MM.1S (cell line): Measurements from ENCODE around the gene SPOCK3.
A peak's percentile ranks its signal among the peaks of the same experiment; 100 is the strongest.
"Not testable (repeated sequence)": the region's sequence is repeated elsewhere in the genome, so short reads cannot be mapped to it uniquely, and the experiment has no call there.

ENCODE experiments used
- DNase-seq: peaks from one replicate; pipeline ENCODE4 v3.0.0-alpha.2; 2015
- H2AFZ ChIP-seq: fragments of 300-600 bp; sonication (generic); 2 replicates; pipeline ENCODE4 v1.6.0; 2016; ENCODE audit warnings: antibody characterized with exemption, low read length
- H3F3A ChIP-seq: fragments of 300-600 bp; sonication (generic); 2 replicates; pipeline ENCODE4 v1.6.1; 2016; ENCODE audit warnings: mild to moderate bottlenecking, antibody characterized with exemption, low read length, moderate library complexity, mixed read lengths; ENCODE audit not compliant: insufficient read depth
- H3K27ac ChIP-seq: fragments of 300-600 bp; sonication (generic); 2 replicates; pipeline ENCODE4 v1.5.1; 2016; ENCODE audit warnings: mild to moderate bottlenecking, low read length
- H3K27me3 ChIP-seq: fragments of 300-600 bp; sonication (generic); replicated peaks from 2 replicates; pipeline ENCODE4 v1.6.0; 2016; ENCODE audit warnings: low read length; ENCODE audit not compliant: insufficient read depth
- H3K36me3 ChIP-seq: fragments of 300-600 bp; sonication (generic); replicated peaks from 2 replicates; pipeline ENCODE4 v1.6.1; 2016; ENCODE audit warnings: mild to moderate bottlenecking, low read length, mixed read lengths; ENCODE audit not compliant: insufficient read depth
- H3K4me1 ChIP-seq: fragments of 300-600 bp; sonication (generic); 2 replicates; pipeline ENCODE4 v1.6.1; 2016; ENCODE audit warnings: low read length, mixed read lengths
- H3K4me2 ChIP-seq: fragments of 300-600 bp; sonication (generic); 2 replicates; pipeline ENCODE4 v1.6.0; 2016; ENCODE audit warnings: low read depth, low read length
- H3K4me3 ChIP-seq: fragments of 300-600 bp; sonication (generic); 2 replicates; pipeline ENCODE4 v1.5.1; 2016; ENCODE audit warnings: low read length, mixed read lengths
- H3K79me2 ChIP-seq: fragments of 300-600 bp; sonication (generic); 2 replicates; pipeline ENCODE4 v1.6.1; 2016; ENCODE audit warnings: mixed run types, low read length, mixed read lengths
- H3K9ac ChIP-seq: fragments of 300-600 bp; sonication (generic); 2 replicates; pipeline ENCODE4 v1.6.1; 2016; ENCODE audit warnings: low read length, mixed read lengths
- H3K9me2 ChIP-seq: fragments of 300-600 bp; sonication (generic); replicated peaks from 2 replicates; pipeline ENCODE4 v1.6.1; 2016; ENCODE audit warnings: mild to moderate bottlenecking, low read length, mixed read lengths; ENCODE audit not compliant: insufficient read depth
- H3K9me3 ChIP-seq: fragments of 300-600 bp; sonication (generic); replicated peaks from 2 replicates; pipeline ENCODE4 v1.6.1; 2016; ENCODE audit warnings: mild to moderate bottlenecking, low read length, mixed read lengths; ENCODE audit not compliant: insufficient read depth
- H4K20me1 ChIP-seq: fragments of 300-600 bp; sonication (generic); 2 replicates; pipeline ENCODE4 v1.6.1; 2016; ENCODE audit warnings: mild to moderate bottlenecking, low read length, moderate library complexity, mixed read lengths; ENCODE audit not compliant: insufficient read depth
- EZH2 ChIP-seq: fragments of 300-600 bp; sonication (generic); optimal IDR thresholded peaks from 2 replicates; pipeline ENCODE3; 2017; ENCODE audit warnings: low read depth, mild to moderate bottlenecking, antibody characterized with exemption, low read length, mixed read lengths
- EZH2phosphoT487 ChIP-seq: fragments of 300-600 bp; sonication (generic); IDR thresholded peaks from 2 replicates; pipeline ENCODE4 v1.6.1; 2018; ENCODE audit warnings: antibody characterized with exemption, low read length
- TF ChIP-seq, protein P1 (sequence below): fragments of 300-600 bp; sonication (generic); IDR thresholded peaks from 2 replicates; pipeline ENCODE4 v1.5.1; 2016; ENCODE audit warnings: antibody characterized with exemption, low read length, mixed read lengths

SPOCK3 gene

DNA sequence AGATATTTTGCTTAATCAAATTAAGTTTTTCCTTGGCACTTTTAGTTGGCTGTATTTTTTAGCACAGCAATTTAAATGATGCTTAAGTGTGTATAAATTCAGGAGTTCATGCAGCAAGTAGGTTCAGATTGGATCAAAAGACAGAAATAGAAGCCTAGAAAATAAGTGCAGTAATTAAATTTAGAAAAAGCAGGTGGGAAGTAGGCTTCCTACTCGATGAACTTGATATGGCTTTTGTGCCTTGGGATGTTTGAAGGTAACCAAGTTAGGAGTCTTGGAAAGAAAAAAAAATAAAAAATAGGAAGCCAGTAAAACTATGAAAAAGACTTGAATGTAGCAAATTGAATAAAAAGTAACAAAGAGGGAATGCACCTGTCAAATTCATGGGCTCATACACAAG, 372.3 kb downstream of the SPOCK3 start:
- Histone ChIP-seq H4K20me1 (no peaks in the 10 kb centered on the region), H3K4me2 (no peak overlapping the region), H3K36me3 (no peaks in the 10 kb centered on the region), H3K4me3 (no peak overlapping the region), H2AFZ (no peak overlapping the region), H3K4me1 (no peaks in the 10 kb centered on the region), H3K9me2 (no peaks in the 10 kb centered on the region), H3K27ac (no peak overlapping the region), H3K27me3 (no peaks in the 10 kb centered on the region), H3K79me2 (no peaks in the 10 kb centered on the region), H3F3A (no peaks in the 10 kb centered on the region), H3K9me3 (no peaks in the 10 kb centered on the region), H3K9ac (no peak overlapping the region)
- TF ChIP-seq EZH2 (no peak), EZH2phosphoT487 (no peak)
- TF ChIP-seq, protein P1, sequence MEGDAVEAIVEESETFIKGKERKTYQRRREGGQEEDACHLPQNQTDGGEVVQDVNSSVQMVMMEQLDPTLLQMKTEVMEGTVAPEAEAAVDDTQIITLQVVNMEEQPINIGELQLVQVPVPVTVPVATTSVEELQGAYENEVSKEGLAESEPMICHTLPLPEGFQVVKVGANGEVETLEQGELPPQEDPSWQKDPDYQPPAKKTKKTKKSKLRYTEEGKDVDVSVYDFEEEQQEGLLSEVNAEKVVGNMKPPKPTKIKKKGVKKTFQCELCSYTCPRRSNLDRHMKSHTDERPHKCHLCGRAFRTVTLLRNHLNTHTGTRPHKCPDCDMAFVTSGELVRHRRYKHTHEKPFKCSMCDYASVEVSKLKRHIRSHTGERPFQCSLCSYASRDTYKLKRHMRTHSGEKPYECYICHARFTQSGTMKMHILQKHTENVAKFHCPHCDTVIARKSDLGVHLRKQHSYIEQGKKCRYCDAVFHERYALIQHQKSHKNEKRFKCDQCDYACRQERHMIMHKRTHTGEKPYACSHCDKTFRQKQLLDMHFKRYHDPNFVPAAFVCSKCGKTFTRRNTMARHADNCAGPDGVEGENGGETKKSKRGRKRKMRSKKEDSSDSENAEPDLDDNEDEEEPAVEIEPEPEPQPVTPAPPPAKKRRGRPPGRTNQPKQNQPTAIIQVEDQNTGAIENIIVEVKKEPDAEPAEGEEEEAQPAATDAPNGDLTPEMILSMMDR, result no peak
- DNase-seq, result no peak

DNA sequence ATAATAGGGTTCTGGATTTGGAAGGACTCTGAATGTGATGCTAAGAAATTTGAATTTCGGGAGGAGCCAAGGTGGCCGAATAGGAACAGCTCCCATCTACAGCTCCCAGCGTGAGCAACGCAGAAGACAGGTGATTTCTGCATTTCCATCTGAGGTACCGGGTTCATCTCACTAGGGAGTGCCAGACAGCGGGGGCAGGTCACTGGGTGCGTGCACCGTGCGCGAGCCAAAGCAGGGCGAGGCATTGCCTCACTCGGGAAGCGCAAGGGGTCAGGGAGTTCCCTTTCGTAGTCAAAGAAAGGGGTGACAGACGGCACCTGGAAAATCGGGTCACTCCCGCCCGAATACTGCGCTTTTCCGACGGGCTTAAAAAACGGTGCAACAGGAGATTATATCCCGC, 383.9 kb downstream of the SPOCK3 start:
- not testable (repeated sequence) for H3K4me2 ChIP-seq, H3K4me1 ChIP-seq, H3F3A ChIP-seq, H3K9me3 ChIP-seq, H3K9ac ChIP-seq, DNase-seq, H3K79me2 ChIP-seq, H4K20me1 ChIP-seq, H3K27ac ChIP-seq, H3K36me3 ChIP-seq, H3K4me3 ChIP-seq, H2AFZ ChIP-seq, H3K9me2 ChIP-seq, H3K27me3 ChIP-seq

DNA sequence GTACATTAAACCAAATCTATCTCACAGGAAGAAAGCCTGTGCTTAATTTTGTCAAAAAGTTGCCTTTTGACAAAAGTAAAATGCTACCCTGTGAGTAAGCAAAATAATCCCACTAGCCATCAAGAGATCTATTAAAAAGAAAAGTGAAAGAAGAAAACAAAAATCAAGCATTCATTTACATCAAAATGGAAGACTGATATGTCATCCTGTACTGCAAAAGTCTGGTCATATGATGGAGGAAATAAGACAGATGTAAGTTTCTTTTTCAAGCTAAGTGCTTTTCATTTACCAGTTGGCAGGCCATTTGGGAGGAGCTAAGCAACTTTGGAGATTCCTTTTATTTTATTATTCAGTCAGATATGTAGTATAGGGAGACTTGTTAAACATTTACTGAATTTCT, 387.4 kb downstream of the SPOCK3 start:
- H3K79me2 ChIP-seq, result no peaks in the 10 kb centered on the region
- H3K9me3 ChIP-seq, result no peaks in the 10 kb centered on the region
- H2AFZ ChIP-seq, result peak overlapping the region; percentile 50
- no peaks in the 10 kb centered on the region for H3K27me3 ChIP-seq
- no peaks in the 10 kb centered on the region for H3K9me2 ChIP-seq
- peak overlapping the region; percentile 53; the same call in 1 of the 2 replicates for H3K4me2 ChIP-seq
- peak overlapping the region; percentile 11; the same call in 1 of the 2 replicates for H3K4me3 ChIP-seq
- no peaks in the 10 kb centered on the region for H4K20me1 ChIP-seq
- no peaks in the 10 kb centered on the region for H3F3A ChIP-seq
- no peaks in the 10 kb centered on the region for H3K36me3 ChIP-seq
- H3K27ac ChIP-seq, result peak overlapping the region; percentile 33; the same call in 1 of the 2 replicates
- H3K9ac ChIP-seq, result no peak overlapping the region
- H3K4me1 ChIP-seq, result no peaks in the 10 kb centered on the region
- peak; percentile 72 for DNase-seq
- TF ChIP-seq EZH2 (no peak), EZH2phosphoT487 (no peak)
- TF ChIP-seq, protein P1, result no peak

DNA sequence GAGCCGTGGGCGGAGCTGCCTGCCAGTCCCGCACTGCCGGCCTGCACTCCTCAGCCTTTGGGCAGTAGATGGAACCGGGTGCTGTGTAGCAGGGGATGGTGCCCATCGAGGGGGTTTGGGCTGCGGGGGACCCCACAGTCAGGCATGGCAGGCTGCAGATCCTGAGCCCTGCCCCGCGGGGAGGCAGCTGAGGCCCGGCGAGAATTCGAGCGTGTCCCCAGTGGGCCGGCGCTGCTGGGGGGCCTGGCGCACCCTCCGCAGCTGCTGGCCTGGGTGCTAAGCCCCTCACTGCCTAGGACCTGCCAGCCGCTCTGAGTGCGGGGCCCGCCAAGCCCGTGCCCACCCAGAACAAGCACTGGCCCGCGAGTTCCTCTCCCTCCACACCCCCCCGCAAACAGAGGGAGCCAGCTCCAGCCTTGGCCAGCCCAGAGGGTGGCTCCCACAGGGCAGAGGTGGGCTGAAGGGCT, 391.5 kb downstream of the SPOCK3 start:
- Histone ChIP-seq H3K36me3 (no peaks in the 10 kb centered on the region), H3K27me3 (no peaks in the 10 kb centered on the region), H3K4me1 (no peaks in the 10 kb centered on the region), H2AFZ (no peak overlapping the region), H3F3A (no peaks in the 10 kb centered on the region), H3K9me2 (no peaks in the 10 kb centered on the region), H3K4me2 (no peak overlapping the region), H3K9me3 (no peaks in the 10 kb centered on the region), H3K27ac (no peak overlapping the region), H3K79me2 (no peaks in the 10 kb centered on the region), H3K9ac (no peak overlapping the region), H3K4me3 (no peak overlapping the region), H4K20me1 (no peaks in the 10 kb centered on the region)
- DNase-seq, result no peak
- TF ChIP-seq EZH2 (no peak), EZH2phosphoT487 (no peak)
- TF ChIP-seq, protein P1, result no peak
